Thyroid gland (tissue), 4 donors: Measurements from ENCODE around the gene ASXL1.

Experiments
- CTCF ChIP-seq, 6 experiments: fragments of 200-600 bp in 3 of 6; fragments of 450-650 bp in 3 of 6; sonication (generic) in 3 of 6; IDR thresholded peaks; one replicate each; pipeline ENCODE4 v1.5.1; 2016 to 2019; ENCODE audit warnings: antibody characterized with exemption in 6 of 6, mild to moderate bottlenecking in 2 of 6, inconsistent platforms in 1 of 6, moderate library complexity in 1 of 6
- POLR2A ChIP-seq, 2 donors: fragments of 450-650 bp; IDR thresholded peaks; one replicate each; pipeline ENCODE4 v1.6.1; 2017; ENCODE audit warnings: antibody characterized with exemption in 2 of 2, mild to moderate bottlenecking in 2 of 2, moderate library complexity in 1 of 2

- no peak for TF ChIP-seq POLR2A (IDR thresholded peaks at IDR 0.05)
- TF ChIP-seq CTCF (IDR thresholded peaks at IDR 0.05) = no peak
Observed at GRCh38 chr20:32429343-32429742, 71.2 kb downstream of the ASXL1 start.
